Panc1 (cell line): Measurements from ENCODE around the gene C12orf42. TPM values are rescaled to one million over a fixed set of nuclear protein-coding genes. Genes with fewer than 3 reads are reported as not detected.

Source experiments
- ATAC-seq: fragments of 200-7000 bp; cut with Tn5 transposase; 2 replicates; pipeline ENCODE4 v1.9.1; 2020; ENCODE audit warnings: mild to moderate bottlenecking, moderate library complexity
- BruUV-seq: library from RNA; stranded (reverse); fragments of 400-500 nt; replicated peaks from 2 replicates; lab custom pipeline; 2021; lab: Mats Ljungman, UMichigan
- CTCF ChIA-PET: fragments of 300-600 bp; sonication (Branson Sonifier 250); formaldehyde crosslinking; loops from one replicate; lab custom pipeline; 2022; ENCODE audit warnings: antibody characterized with exemption; lab: Charles Lee
- POLR2A ChIA-PET: fragments of 300-600 bp; sonication (Branson Sonifier 250); formaldehyde crosslinking; loops from one replicate; lab custom pipeline; 2022; ENCODE audit warnings: antibody characterized with exemption; lab: Charles Lee
- DNase-seq: peaks from one replicate; pipeline ENCODE4 v3.0.0-alpha.2; 2010; ENCODE audit warnings: low read depth, low spot score
- H3K27ac ChIP-seq: 2 replicates; pipeline ENCODE4 v1.5.1; 2011; ENCODE audit warnings: mild to moderate bottlenecking, low read length, inconsistent platforms
- H3K27me3 ChIP-seq: fragments of 200-500 bp; sonication (Bioruptor generic); 2 replicates; pipeline ENCODE4 v1.6.0; 2014; ENCODE audit warnings: low read length, inconsistent platforms; ENCODE audit not compliant: control insufficient read depth, insufficient read depth
- H3K36me3 ChIP-seq: fragments of 200-500 bp; sonication (Bioruptor generic); 2 replicates; pipeline ENCODE4 v1.5.1; 2014; ENCODE audit warnings: inconsistent platforms, mild to moderate bottlenecking, low read length, moderate library complexity; ENCODE audit not compliant: control insufficient read depth, insufficient read depth
- H3K4me1 ChIP-seq: 2 replicates; pipeline ENCODE4 v1.5.1; 2011; ENCODE audit warnings: inconsistent platforms, mild to moderate bottlenecking, low read length, moderate library complexity; ENCODE audit not compliant: control insufficient read depth, insufficient read depth
- H3K4me3 ChIP-seq, 2 experiments: 2 replicates each; pipeline ENCODE4 v1.5.1; 2011 to 2012; ENCODE audit warnings: low read depth in 2 of 2, low read length in 2 of 2, mild to moderate bottlenecking in 2 of 2, inconsistent platforms in 1 of 2, moderate library complexity in 1 of 2
- H3K9me3 ChIP-seq: fragments of 200-500 bp; sonication (Bioruptor generic); 2 replicates; pipeline ENCODE4 v1.5.1; 2014; ENCODE audit warnings: low read depth, mild to moderate bottlenecking, inconsistent platforms, low read length, moderate library complexity; ENCODE audit not compliant: control insufficient read depth, insufficient read depth
- CTCF ChIP-seq: fragments of 450-650 bp; IDR thresholded peaks from 2 replicates; pipeline ENCODE4 v1.5.1; 2017; ENCODE audit warnings: mild to moderate bottlenecking
- POLR2AphosphoS5 ChIP-seq: IDR thresholded peaks from 2 replicates; pipeline ENCODE4 v1.6.1; 2012; ENCODE audit warnings: mild to moderate bottlenecking, low read depth, low read length, moderate library complexity
- REST ChIP-seq, 2 experiments: IDR thresholded peaks; 2 replicates each; pipeline ENCODE4 v1.6.1; 2011 to 2012; ENCODE audit warnings: low read depth in 2 of 2, control low read depth in 1 of 2, low read length in 1 of 2, mild to moderate bottlenecking in 1 of 2, moderate library complexity in 1 of 2; ENCODE audit not compliant: insufficient read depth in 1 of 2
- SIN3A ChIP-seq: IDR thresholded peaks from 2 replicates; pipeline ENCODE4 v1.6.1; 2012; ENCODE audit warnings: low read depth, mild to moderate bottlenecking, low read length, moderate library complexity, borderline replicate concordance; ENCODE audit not compliant: insufficient read depth
- TCF7L2 ChIP-seq: IDR thresholded peaks from 2 replicates; pipeline ENCODE4 v1.6.1; 2011; ENCODE audit warnings: mild to moderate bottlenecking, low read depth, low read length, inconsistent platforms
- in situ Hi-C: cut with HindIII; loops from 2 replicates; pipeline ENCODE4 v1.10.0; 2016; ENCODE audit warnings: low sequenced_read_pairs, low pct_unique_long_range_greater_than_20kb
- intact Hi-C: fragments of 100-400 bp; cut with micrococcal nuclease; formaldehyde crosslinking; loops from one replicate; pipeline ENCODE4 v1.10.0; 2022; ENCODE audit not compliant: unreplicated experiment
- total RNA-seq: library from RNA; stranded (reverse); gene quantifications from one replicate; pipeline ENCODE4 v1.2.1, GENCODE V29; 2021; ENCODE audit not compliant: unreplicated experiment

Gene C12orf42
- total RNA-seq, 1 experiment from 2014 or later, result not detected

- Histone ChIP-seq H3K27ac (no peak overlapping the region), H3K9me3 (no peaks in the 10 kb centered on the region), H3K4me3 (no peak overlapping the region), H3K36me3 (no peaks in the 10 kb centered on the region), H3K4me1 (no peaks in the 10 kb centered on the region), H3K27me3 (no peaks in the 10 kb centered on the region)
- BruUV-seq, result no TSS peak
- ATAC-seq, result no peak
- in situ Hi-C loops, result no loop called here
- no peak for TF ChIP-seq REST (IDR thresholded peaks at IDR 0.05; ENCODE audit: insufficient read depth in 1 of 2, low read depth in 2 of 2, low read length in 1 of 2)
- TF ChIP-seq TCF7L2, result no peak
- TF ChIP-seq SIN3A, result no peak
- TF ChIP-seq CTCF, result no peak
- no peak for TF ChIP-seq POLR2AphosphoS5
- DNase-seq, result no peak
- intact Hi-C loops, result no loop called here
- ChIA-PET CTCF (no interaction called here), POLR2A (no interaction called here)
Measured at GRCh38 chr12:103513875-103514274, 18.1 kb upstream of the C12orf42 start.

GRCh38 chr12:103505371-103506236, 9.8 kb upstream of the C12orf42 start:
- TF ChIP-seq REST (IDR thresholded peaks at IDR 0.05; ENCODE audit: insufficient read depth in 1 of 2, low read depth in 2 of 2, low read length in 1 of 2) (no peak), CTCF (no peak), SIN3A (no peak), TCF7L2 (no peak), POLR2AphosphoS5 (no peak)
- in situ Hi-C loops, result no loop called here
- ChIA-PET CTCF (interaction anchor here (0.6 kb wide), 1 partner anchor 21 kb away, joined by 9 read pairs; no protein-coding TSS in a partner anchor), POLR2A (no interaction called here)
- no TSS peak for BruUV-seq
- Histone ChIP-seq H3K36me3 (no peaks in the 10 kb centered on the region), H3K4me3 (no peak overlapping the region), H3K27ac (no peak overlapping the region), H3K9me3 (no peaks in the 10 kb centered on the region), H3K4me1 (no peaks in the 10 kb centered on the region), H3K27me3 (no peaks in the 10 kb centered on the region)
- peak; percentile 47 for ATAC-seq
- intact Hi-C loops, result no loop called here
- DNase-seq, result no peak
